HuH-7.5 (cell line): ENCODE results near the gene ELAPOR1.

ENCODE experiments used
- DNase-seq: peaks from one replicate; pipeline ENCODE4 v3.0.0; 2011; ENCODE audit warnings: low spot score

ELAPOR1 gene, protein sequence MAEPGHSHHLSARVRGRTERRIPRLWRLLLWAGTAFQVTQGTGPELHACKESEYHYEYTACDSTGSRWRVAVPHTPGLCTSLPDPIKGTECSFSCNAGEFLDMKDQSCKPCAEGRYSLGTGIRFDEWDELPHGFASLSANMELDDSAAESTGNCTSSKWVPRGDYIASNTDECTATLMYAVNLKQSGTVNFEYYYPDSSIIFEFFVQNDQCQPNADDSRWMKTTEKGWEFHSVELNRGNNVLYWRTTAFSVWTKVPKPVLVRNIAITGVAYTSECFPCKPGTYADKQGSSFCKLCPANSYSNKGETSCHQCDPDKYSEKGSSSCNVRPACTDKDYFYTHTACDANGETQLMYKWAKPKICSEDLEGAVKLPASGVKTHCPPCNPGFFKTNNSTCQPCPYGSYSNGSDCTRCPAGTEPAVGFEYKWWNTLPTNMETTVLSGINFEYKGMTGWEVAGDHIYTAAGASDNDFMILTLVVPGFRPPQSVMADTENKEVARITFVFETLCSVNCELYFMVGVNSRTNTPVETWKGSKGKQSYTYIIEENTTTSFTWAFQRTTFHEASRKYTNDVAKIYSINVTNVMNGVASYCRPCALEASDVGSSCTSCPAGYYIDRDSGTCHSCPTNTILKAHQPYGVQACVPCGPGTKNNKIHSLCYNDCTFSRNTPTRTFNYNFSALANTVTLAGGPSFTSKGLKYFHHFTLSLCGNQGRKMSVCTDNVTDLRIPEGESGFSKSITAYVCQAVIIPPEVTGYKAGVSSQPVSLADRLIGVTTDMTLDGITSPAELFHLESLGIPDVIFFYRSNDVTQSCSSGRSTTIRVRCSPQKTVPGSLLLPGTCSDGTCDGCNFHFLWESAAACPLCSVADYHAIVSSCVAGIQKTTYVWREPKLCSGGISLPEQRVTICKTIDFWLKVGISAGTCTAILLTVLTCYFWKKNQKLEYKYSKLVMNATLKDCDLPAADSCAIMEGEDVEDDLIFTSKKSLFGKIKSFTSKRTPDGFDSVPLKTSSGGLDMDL

DNA sequence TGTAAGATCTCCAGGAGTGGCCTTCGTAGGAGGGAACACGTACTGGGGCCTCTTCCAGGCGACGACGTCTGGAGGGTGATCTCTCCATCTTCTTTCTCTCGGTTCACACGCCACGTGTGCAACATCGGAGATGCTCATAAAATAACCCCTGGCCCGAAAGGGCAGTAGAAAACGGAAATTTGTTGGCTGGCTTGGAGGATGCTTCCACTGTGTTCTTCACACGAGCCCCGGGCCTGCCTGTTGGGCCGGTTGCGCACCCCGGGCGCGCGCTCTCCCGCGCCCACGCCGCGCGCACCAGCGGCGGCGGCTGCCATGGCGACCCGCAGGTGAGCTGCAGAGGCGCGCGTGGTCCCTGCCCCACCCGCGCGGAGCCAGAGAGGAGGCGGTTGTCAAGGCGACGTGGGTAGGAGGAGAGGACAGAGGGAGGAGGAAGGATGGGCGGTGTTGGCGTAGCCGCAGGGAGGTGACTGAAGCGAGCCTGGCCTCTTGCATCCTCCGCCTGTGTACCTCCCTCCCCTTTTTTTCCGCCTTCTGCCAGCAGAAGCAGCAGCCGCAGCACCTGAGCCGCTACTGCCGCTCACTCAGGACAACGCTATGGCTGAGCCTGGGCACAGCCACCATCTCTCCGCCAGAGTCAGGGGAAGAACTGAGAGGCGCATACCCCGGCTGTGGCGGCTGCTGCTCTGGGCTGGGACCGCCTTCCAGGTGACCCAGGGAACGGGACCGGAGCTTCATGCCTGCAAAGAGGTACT lies at the start of gene ELAPOR1:
Gene ELAPOR1 (plus strand): TSS at position 526 of the 752 bp plus-strand sequence. CDS start 69 bp downstream, at position 595.
- no peak for DNase-seq

DNA sequence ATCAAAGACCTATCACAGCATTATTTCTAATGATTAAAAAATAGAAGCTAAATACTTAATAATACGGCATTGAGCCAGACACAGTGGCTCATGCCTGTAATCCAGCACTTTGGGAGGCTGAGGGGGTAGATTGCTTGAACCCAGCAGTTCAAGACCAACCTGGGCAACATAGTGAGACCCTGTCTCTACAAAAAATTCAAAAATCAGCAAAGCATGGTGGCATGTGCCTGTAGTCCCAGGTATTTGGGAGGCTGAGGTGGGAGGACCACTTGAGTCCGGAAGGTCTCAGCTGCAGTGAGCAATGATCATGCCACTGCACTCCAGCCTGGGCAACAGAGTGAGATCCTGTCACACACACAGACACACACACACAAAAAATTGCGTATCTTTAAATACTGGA lies 48.8 kb upstream of the ELAPOR1 start:
- DNase-seq = no peak

DNA sequence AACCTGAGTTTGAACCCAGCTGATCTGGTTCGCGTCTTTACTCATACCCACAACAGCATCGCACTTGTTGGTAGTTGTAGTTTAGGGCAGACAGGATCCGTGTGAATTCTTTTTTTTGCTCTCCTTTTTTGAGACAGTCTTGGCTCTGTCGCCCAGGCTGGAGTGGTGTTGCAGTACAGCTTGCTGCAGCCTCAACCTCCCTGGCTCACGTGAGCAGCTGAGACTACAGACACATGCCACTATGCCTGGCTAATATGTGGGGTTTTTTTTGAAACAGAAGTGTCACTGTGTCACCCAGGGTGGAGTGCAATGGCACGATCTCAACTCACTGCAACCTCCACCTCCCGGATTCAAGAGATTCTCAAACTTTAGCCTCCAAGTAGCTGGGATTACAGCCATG lies 46.0 kb upstream of the ELAPOR1 start:
- no peak for DNase-seq

DNA sequence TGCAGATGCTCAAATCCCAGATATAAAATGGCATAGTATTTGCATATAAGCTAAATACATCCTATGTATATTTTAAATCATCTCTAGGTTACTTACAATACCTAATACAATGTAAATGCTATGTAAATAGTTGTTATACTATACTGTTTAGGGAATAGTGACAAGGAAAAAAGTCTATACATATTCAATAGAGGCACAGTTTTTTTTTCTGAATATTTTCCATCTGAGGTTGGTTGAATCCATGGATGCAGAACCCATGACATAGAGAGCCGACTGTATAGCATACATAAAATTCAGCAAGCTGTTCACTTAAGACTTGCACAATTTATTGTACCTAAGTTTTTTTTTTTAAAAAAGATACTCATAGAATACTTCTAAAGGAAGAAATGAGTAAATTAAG lies 44.6 kb upstream of the ELAPOR1 start:
- no peak for DNase-seq

DNA sequence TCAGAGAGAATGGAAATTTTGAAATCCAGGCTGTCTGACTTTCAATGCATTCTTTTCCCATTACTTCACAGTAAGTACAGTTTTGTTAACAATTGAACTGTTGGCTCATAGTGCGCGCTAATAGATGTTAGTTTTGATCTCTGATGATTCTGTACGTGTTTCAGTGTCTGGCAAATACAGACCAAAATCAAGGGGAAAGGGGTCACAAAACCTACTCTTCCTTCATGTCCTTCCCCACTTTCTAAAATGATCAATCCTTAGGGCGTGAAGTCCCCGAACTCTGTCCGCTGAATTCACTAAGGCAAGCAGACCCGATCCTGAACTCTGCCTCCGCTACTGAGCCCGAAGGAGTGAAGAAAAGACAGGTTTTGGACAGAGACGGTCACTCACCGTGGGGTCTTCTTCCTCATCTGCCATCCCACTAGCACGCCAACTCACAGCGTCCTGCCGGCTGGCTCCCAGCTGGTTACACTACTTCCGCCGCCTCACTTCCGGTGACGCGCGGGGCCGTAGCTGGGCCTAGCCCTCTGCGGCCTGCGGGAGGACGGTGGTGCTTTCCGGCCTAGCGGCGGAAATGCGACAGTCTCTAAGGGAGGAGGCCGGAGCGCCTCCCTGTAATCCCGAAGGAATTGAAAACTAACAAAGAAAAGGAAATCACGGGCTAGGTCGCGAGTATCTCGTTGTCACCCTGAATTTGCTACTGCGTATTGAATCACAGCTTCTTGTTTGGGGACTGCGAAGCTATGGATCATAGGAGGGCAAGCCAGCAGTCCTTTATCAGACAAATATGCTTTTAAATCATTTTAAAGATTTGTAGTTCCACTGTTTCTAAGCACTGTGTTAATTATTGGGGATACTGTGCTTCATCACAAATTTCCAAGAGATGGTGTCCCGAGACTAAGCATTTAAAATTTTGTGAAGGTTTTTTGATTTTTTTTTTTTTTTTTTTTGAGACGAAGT lies 38.1 kb upstream of the ELAPOR1 start, which contains the start of gene TAF13:
Gene TAF13 (minus strand): TSS at position 473 of the 960 bp plus-strand sequence. CDS start 56 bp downstream, at position 417.
- peak; percentile 91 for DNase-seq

DNA sequence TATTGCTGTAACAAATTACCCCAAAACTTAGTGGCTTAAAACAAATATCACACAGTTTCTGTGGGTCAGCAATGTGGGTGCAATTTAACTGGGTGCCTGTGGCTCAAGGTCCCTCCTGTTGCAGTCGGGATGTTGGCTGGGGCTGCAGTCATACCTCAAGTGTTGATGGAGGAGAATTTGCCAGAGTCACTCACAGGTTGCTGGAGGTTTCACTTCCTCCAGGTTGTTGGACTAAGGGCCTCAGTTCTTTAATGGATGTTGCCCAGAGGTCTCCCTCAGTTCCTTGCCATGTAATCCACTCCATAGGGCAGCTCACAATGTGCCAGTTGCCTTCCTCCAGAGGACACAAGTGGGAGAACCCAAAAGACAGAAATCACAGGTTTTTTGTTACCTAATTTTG lies 35.6 kb upstream of the ELAPOR1 start:
- DNase-seq = no peak

DNA sequence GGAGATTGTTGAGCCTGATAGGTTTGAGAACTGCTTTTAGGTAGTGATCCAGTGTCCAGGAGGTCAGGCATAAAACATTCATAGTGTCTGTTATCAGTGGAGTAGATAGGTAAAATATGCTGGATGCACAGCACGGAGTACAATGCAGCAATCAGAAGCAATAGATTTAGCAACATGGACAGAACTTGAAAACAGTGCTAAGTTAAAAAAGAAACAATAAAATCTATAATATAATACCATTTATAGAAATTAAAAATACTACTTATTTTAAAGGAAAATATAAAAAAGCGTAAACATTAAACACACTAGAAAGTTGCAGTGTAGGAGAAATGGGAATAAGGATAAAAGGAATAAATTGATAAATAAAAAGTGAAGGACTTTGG lies 34.7 kb upstream of the ELAPOR1 start:
- no peak for DNase-seq

DNA sequence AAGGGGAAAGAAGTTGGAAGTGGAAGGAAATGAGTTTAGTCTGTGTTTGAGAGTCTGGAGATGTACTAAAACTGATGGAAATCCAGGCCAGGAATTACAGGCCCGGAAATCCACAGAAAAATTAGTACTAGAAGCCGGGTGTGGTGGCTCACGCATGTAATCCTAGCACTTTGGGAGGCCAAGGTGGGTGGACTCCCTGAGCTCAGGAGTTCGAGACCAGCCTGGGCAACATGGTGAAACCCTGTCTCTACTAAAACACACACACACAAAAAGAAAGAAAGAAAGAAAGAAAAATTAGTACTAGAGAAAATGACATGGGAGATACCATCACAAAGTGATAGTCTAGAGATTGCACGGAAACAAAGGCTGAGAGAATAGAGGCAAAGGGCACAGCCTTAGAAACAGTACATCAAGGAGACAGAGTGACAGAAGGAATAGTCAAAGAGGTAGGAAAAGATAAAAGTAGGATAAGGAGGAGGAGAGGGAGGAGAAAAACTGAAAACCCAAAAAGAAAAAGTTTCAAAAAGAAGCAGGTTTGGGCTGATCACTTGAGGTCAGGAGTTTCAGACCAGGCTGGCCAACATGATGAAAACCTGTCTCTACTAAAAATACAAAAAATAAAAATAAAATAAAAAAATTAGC lies 33.4 kb upstream of the ELAPOR1 start:
- no peak for DNase-seq

DNA sequence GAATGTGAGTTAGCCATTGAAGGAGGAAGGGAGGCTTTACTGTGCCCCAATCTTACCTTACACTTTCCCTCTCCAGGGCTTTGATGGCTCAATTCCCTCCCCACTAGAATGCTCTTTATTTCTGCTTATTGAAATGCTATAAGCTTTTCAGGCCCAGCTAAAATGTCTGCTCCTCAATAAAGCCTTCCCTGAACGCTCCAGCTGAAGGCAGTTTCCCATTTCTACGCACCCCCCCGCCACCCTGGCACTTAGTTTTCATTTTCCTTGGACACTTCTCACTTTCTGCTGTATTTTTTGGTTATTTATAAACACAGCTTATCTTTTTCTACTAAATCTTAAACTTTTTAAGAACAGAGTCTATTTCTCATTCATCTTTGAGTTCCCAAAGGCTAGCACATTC lies 30.4 kb upstream of the ELAPOR1 start:
- DNase-seq = no peak

DNA sequence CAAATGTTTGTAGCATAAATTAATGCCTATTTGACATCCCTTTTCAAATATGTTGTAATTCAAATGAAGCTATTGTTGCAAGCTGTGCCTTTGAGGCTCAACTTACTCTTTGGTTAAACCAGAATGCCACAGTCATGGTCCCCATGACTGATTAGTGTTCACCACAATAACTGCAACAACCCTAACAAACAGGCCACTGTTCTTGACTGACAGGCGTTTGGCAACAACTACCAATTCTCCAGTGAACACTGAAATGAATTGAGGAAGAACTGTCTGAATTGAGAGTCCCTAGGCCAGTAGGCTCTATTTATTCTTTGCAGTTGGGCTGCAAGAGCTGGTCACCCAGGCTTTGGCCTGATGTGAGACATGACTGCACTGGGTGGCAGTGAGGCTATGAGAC lies 30.0 kb upstream of the ELAPOR1 start:
- DNase-seq = no peak

DNA sequence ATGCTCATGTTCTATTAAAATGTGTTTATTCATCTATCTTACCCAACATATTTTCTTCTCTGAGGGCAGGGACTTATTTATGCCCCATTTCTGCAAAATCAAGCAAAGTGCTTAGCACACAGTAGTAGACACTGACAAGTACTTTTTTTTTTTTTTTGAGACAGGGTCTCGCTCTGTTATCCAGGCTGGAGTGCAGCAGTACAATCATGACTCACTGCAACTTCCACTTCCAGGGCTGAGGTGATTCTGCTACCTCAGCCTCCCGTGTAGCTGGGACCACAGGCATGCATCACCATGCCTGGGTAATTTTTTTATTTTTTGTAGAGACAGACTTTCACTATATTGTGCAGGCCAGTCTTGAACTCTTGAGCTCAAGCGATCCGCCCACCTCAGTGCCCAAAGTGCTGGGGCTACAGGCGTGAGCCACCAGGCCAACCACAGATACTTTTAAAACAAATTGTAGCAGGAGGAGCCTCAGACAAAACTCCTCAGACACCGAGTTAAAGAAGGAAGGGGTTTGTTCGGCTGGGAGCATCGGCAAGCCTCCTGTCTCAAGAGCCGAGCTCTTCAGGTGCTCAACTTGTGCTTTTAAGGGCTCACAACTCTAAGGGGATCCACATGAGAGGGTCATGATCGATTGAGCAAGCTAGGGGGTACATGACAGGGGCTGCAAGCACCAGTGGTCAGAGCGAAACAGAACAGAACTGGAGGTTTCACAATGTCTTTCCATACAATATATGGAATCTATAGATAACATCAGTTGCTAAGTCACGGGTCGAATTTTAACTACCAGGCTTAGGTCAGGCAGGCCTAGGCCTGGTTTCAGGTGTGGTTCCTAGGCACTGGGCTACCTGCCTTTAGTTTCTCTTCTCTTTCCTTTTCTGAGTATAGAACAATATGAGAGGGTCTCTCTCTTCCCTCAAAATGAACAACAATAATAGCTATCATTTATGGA lies 29.1 kb upstream of the ELAPOR1 start:
- DNase-seq = no peak

DNA sequence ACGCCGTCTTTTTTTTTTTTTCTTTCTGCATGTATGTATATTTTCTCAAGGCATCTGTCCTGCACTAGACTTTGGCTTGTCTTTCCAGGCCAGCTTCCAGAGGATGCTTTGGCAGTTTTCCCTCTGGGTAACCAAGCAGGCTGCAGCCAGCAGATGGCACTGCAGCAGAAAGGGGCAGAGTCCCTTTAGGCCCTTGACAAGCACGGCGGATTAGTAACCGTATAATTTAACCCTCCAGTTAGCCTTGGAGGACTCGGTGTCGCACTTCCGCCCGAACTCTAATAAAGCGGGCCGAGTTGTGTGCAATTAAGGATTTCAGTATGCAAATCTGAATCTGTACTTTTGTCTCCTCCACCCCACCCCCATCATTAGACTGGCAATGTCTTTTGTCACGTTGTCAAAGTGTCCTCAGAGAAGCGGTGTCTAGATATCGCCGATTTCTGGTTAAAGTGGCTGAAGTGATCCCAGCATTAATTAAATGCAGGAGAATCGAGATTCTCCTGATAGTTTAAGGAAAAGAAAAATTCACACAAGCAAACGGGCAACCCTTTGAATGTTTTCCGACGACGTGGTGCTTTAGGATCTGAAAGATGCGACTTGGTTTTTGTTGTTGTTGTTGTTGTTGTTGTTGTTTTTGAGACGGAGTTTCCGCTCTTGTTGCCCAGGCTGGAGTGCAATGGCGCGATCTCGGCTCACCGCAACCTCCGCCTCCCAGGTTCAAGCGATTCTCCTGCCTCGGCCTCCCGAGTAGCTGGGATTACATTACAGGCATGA lies 24.5 kb upstream of the ELAPOR1 start:
- peak; percentile 81 for DNase-seq

DNA sequence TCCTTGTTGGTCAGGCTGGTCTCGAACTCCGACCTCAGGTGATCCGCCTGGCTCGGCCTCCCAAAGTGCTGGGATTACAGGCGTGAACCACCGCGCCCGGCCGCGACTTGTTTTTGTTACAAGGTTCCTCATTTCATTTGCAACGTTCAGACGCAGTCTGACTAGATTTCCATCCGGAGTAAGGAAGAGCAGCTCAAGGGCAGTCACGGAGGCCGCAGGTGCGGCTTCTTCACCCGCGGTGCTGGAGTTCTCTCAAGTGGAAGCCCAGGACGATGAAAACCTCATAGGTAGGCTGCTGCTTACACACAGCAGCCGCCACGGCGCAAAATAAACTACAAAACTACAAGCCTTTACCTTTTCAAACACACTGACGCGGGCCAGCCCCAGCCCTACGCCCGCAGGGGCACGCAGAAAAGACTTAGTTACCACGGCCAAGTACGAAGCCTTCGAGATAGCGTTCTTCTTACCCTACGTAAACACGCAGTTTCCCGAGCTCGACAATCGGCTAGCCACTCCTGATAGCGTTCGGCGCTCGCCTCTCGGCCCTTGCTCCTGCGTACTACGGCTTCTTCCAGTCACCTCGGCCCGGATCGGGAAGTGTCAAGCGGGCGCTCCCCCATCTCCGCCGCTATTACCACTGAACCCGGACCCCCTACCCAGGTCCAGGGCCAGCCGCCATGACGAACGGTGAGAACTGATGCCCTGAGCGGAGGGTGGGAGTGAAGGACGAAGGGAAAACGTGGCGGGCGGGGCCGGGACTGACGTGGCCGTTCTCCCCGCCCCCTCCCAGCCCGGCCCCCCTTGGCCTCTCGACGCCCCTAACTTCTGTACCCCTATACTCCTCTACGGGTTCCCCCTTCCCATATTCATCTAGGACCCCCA lies 23.5 kb upstream of the ELAPOR1 start, which contains the start of gene TMEM167B:
Gene TMEM167B (plus strand): TSS at position 569 of the 882 bp plus-strand sequence. CDS start 109 bp downstream, at position 678.
- peak; percentile 59 for DNase-seq

DNA sequence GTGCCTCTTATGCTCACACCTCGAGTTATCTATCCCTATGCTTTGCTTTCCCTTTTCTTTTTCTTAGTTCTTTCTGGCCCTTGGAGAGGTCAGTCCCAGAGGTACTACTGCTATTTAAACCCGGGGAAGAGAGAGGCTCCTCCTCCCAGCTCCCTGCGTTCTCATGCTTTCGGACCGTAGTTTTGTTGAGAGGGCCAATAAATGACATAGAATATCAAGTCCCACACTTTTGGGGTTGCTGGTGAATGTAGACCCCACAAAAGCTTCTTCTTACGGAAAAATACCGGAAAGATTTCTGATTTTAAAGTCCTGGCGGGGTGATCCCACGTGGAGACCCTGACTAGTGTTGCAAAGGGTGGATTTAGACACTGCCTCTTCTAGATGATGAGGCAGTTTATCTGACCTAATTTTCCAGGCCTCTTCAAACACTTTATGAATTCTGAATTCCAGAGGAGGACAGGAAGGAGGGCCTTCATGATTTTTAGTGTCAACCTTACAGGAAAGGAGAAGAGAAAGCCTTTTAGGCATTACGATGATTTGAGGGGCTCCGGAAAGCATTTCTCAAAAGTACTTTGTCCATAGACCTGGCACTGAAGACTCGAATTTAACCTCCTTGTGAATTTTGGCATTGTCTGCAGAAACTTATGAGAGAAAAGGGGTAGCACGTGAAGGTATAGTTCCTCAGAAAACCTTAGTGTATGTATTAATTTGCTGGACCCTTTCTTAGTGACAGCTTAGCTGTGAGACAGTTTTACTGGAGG lies 22.7 kb upstream of the ELAPOR1 start:
- DNase-seq = peak; percentile 60

DNA sequence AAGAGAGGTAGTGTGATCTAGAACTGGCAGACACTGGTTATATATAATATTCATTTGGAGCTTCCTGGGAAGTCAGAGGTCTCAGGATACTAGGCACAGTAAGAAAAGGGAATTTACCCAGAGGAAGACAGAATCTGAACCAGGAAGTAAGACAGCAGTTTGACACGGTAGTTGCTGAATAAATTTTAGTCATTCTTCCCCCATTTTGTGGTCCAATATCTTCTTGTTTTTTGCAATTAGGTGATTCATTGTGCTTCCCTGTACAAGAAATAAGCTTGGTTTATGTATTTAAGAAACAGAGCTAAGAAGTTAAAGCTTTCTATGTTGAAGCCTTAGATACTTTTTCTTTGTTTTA lies 22.1 kb upstream of the ELAPOR1 start:
- DNase-seq = no peak

DNA sequence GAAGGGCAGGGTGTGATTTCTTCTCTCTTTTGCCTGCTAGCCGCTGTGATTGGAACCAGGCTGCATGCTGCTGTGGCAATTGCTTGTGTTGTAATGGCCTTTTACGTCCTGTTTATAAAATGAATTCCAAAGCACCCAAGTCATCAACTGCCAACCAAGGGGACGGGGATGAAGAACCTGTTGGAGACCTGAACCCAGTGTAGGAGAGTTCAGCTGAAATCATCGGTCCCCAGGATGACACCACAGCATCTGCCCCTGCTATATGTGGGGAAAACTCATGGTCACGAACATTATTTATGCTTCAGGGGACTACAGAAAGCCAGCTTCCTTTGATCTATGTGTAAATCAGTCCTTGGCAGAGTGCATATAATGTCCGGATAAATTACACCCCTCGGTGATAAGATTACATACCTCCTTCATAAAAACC lies 19.5 kb upstream of the ELAPOR1 start:
- DNase-seq = no peak
